ENCODE measurements around the gene PRSS3.
"Not testable (repeated sequence)": the region's sequence is repeated elsewhere in the genome, so short reads cannot be mapped to it uniquely, and the experiment has no call there.

GRCh38 chr9:33847894-33848205 lies 52.5 kb downstream of the PRSS3 start:
- not testable (repeated sequence) for TF ChIP-seq POLR2A (IDR thresholded peaks at IDR 0.05); CTCF (IDR thresholded peaks at IDR 0.05 in 8 of 11, conservative IDR thresholded peaks at IDR 0.05 in 3 of 11); POLR2AphosphoS5 (IDR thresholded peaks at IDR 0.05)
